M059J (cell line): ENCODE data around the gene ADAM23. TPM values are rescaled to one million over a fixed set of nuclear protein-coding genes. Genes with fewer than 3 reads are reported as not detected.
A peak's percentile ranks its signal among the peaks of the same experiment; 100 is the strongest.

Source experiments
- DNase-seq: peaks from one replicate; pipeline ENCODE4 v3.0.0-alpha.2; 2012; ENCODE audit warnings: low read depth
- total RNA-seq: library from RNA; depleted of rRNA; stranded (reverse); fragments of >200 nt; shearing (Covaris generic); gene quantifications from 2 replicates; pipeline ENCODE4 v1.2.3, GENCODE V29; 2014; rRNA removed

ADAM23 gene
- total RNA-seq, 1 experiment from 2014 or later, result 0.25 TPM

GRCh38 chr2:206639636-206640035 lies 196.3 kb downstream of the ADAM23 start:
- no peak for DNase-seq

GRCh38 chr2:206641226-206641625 lies 197.9 kb downstream of the ADAM23 start:
- DNase-seq, result no peak

- DNase-seq, result peak; percentile 54
These were observed 199.0 kb downstream of the ADAM23 start, which contains the start of gene FAM237A for GRCh38 chr2:206642075-206643025. Gene FAM237A, plus strand, starts transcription at chr2:206642487. Its CDS starts 1,750 bp downstream, at chr2:206644237.

- no peak for DNase-seq
These were observed 204.7 kb downstream of the ADAM23 start for GRCh38 chr2:206647985-206648384.

- DNase-seq, result peak; percentile 21
These were observed 213.8 kb downstream of the ADAM23 start for GRCh38 chr2:206657087-206657486.

- no peak for DNase-seq
These were observed 221.9 kb downstream of the ADAM23 start for GRCh38 chr2:206665251-206665650.

Other genes with a start within 250 kb of the ADAM23 start
- 7.5 and 9.1 TPM in 2 replicates for gene ZDBF2, start 168.9 kb upstream of the ADAM23 start, total RNA-seq
- gene FAM237A, start 199.0 kb downstream of the ADAM23 start, total RNA-seq, result not detected in 2 replicates